EL (cell line): ENCODE results near the gene DHRS7B.
A peak's percentile ranks its signal among the peaks of the same experiment; 100 is the strongest.

Experiments
- DNase-seq: peaks from one replicate; pipeline ENCODE4 v3.0.0-alpha.2; 2016

Gene DHRS7B

GRCh38 chr17:21161498-21162393, 35.0 kb downstream of the DHRS7B start:
- peak; percentile 40 for DNase-seq

GRCh38 chr17:21162394-21162775, 35.6 kb downstream of the DHRS7B start:
- DNase-seq = peak; percentile 5

- DNase-seq = no peak
Observed at GRCh38 chr17:21163101-21163500, 36.3 kb downstream of the DHRS7B start.

DNA sequence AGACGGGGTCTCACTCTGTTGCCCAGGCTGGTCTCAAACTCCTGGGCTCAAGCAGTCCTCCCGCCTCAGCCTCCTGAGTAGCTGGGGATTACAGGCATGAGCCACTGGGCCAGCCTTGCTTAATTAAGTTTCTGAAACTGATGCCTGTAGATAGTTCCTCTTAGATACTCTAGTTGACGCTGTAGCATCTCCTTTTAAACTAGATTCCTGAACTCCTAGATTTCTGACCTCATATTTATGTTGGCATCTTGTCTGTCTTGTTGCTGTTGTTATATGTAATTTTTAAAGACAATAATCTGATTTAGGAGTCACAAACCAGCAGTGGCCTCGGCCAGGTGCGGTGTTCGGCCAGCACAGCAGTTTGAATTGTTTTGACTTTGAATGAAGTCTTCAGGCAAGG, 37.5 kb downstream of the DHRS7B start:
- no peak for DNase-seq

- DNase-seq = no peak
Observed at GRCh38 chr17:21164620-21165019, 37.9 kb downstream of the DHRS7B start.

GRCh38 chr17:21165922-21166594, 39.3 kb downstream of the DHRS7B start:
- DNase-seq = no peak

- DNase-seq = no peak
Observed at GRCh38 chr17:21166595-21167210, 39.9 kb downstream of the DHRS7B start.

DNA sequence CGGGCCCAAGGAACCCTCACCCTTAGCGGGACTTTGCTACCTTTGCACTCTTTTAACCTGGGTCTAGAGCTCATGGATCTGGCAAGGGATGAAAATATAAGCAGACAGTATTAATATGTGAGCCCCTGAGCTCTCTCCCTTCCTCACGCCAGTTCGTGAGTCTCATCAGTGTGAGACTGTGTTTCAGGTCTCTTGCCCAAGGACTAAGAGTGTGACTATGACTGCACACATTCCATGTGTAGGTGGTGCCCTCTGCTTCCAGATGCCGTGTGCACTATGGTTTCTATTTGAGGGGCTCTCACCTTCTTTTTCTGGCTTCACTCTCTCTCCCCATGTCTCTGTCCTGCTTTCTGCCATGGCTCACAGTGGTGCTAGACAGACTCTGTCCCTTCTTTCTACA, 40.5 kb downstream of the DHRS7B start:
- peak; percentile 12 for DNase-seq

- no peak for DNase-seq
Observed at GRCh38 chr17:21168555-21168865, 41.7 kb downstream of the DHRS7B start.

GRCh38 chr17:21169496-21169895, 42.7 kb downstream of the DHRS7B start:
- no peak for DNase-seq

DNA sequence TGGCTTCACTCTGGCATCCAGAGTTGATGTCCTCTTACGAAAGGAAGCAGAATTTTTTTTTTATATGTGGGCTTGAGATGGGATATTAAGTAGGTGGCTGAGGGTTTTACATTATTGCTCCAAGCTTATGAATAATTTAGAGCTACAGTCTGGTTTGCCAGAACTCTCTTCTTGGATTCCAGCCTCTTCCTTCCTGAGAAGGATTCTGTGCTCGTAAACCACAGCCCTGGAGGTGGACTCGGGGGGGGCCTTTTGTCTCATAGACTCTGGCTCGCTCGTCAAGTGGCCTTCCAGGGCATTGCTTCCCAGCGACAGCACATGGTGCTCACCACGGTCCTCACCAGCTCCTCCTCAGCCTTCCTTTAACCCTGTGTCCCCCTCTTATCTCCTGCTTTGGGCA, 44.0 kb downstream of the DHRS7B start:
- DNase-seq = no peak

DNA sequence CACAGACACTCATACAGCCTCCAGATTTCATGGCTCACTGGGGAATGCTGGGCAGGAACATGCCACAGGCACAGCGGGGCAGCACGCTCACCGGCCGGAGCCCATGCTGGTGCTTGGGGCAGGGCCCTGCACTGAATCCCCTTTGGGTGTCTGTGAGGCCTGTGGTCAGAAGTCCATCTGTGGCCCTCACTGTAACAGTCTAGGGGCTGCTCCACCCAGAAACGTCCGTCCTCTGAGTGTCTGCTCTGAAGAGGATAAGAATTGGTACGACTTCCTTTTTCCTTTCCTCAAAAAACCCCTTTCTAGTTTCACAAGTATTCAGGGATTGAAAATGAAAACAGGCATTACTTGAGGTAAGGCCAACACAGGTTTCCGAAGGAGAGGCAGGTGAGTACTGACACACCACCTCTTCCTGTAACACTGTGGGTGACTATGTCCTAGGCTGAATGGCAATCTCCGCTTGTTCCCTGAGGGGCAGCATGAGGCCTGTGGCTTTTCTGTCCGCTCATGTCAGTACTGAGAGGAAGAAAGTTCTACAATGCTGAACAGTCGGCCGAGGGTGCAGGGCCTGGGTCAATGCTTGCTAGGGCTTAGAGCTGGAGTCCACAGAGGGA, 44.7 kb downstream of the DHRS7B start:
- DNase-seq = no peak

- DNase-seq = no peak
Observed at GRCh38 chr17:21171970-21172510, 45.3 kb downstream of the DHRS7B start.

DNA sequence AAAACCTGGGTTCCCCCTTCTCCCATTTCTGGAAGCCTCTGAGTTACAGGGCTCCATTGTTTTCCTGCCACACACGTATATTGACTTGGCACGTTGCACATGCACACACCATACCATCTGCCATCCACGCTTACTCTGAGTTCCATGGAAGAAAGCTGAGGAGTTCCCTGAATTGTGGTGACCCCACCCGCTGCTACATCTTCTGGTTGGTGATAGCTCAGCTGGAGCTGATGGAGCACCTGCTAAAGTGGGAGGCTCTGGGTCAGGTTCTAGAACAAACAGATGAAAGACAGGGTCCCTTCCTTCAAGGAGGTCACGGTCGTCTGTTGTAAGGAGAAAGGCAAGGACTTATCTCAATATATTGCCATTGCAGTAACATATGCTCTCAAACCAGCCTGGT, 46.1 kb downstream of the DHRS7B start:
- no peak for DNase-seq

DNA sequence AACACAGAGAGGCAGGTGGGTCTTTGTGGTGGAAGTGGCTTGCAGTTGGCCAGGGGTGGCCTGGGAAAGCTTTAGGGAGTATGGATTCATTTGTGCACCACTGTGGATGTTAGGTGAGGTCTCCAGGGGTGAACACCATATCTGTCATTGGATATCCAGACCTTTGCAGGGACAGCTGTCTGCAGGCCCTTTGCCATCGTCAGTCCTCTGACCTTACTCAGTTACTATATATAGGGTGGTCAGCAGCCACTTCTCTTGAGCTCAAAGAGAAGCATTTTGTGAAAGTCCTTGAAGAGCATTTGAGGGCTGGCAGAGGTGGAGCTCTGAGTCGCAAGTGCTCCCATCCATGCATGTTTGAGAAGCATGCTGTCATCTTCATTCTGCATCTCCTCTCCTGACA, 46.8 kb downstream of the DHRS7B start:
- no peak for DNase-seq

DNA sequence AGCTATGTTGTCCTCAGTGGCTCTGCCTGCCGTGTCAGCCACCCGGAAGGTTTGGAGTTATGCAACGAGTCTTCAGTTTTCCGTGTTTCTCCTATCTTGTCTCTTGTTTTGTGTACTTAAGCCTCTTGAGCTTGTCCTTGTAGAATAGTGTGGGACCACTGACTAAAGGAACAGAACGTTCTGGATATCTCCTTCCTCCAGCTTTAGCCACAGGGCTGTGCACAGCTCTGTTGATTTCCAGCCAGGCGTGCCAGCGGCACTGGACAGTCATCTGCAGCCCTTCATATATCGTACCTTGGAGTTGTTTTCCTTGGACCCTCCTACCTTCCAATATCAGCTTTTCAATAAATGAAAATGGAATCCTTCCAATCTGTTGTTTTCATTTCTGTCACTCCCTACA, 47.4 kb downstream of the DHRS7B start:
- no peak for DNase-seq

DNA sequence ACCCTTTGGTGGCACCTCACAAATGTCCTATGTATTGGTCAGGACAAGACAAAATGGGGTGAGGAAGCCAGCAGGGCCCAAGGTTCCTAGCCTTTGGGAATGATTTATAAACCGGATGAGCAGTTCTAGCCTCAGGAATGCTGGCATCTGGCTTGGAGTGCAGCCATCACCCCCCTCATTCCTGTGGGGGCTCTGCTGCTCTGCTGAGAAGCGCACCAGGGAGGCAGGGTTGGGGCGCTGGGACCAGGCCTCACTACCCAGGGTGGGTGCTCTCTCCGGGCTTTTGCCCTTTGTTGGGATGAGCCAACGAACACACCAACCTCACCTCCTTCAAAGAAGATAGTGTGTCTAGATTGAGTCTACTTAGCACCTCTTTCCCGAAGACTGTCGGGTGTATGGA, 47.9 kb downstream of the DHRS7B start:
- peak; percentile 77 for DNase-seq

GRCh38 chr17:21176773-21177395, 50.1 kb downstream of the DHRS7B start:
- DNase-seq = no peak

DNA sequence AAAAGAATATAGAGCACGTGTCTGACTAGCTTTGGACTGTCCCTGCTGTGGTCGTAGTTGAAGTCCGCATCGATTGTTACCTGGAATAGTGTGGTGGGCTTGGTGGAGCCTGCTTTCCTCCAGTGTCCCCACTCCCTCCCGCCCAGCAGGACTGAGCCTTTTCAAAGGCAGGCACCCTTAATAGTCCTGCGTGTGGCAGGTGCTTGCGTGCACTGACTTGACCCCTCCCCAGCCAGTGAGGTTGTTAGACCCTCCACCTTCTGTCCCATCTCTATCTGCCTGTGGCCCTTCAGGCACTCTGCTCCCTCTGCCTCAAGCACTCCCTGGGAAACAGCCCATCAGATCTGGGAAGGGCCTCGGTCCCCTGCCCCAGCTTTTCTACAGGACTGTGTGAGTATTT, 50.6 kb downstream of the DHRS7B start:
- DNase-seq = no peak

DNA sequence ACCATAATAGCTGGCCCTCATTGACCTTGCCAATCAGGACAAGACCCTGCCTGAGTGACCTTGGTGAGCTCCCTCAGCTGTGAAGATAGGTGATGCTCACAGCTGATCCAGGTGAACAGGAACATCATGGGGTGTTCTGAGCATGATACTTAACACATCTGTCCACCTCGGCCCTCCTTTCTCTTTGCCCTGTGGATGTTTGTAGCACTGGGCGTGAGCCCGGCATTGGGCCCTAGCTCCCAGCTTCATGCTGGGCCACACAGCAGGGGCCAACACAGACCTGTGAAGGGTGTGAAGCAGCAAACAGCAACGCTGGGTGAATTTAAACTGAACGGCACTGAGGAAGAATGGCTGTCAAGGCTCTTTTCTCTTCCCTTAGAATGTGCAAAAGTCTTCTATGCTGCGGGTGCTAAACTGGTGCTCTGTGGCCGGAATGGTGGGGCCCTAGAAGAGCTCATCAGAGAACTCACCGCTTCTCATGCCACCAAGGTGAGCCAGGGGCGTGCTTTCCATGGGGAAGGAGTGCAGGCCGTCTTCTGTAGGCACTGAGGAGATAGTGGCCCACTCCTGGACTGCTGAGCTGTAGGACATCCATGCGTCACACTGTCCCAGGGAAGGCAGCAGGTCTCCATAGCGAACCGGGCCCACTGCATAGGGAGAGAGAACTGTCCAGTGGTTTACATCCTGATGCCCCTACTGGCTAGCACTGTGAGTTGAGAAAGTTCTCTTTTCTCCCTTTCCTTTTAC, 51.3 kb downstream of the DHRS7B start:
- no peak for DNase-seq

DNA sequence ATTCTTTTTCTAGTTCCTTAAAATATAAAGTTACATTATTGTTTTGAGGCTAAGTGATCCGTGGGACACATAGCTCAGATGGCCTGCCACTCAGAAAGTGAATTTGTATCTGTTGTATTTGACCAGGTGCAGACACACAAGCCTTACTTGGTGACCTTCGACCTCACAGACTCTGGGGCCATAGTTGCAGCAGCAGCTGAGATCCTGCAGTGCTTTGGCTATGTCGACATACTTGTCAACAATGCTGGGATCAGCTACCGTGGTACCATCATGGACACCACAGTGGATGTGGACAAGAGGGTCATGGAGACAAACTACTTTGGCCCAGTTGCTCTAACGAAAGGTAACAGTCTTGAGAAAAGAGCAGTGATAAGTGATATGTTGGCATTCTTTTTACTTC, 56.7 kb downstream of the DHRS7B start:
- no peak for DNase-seq

DNA sequence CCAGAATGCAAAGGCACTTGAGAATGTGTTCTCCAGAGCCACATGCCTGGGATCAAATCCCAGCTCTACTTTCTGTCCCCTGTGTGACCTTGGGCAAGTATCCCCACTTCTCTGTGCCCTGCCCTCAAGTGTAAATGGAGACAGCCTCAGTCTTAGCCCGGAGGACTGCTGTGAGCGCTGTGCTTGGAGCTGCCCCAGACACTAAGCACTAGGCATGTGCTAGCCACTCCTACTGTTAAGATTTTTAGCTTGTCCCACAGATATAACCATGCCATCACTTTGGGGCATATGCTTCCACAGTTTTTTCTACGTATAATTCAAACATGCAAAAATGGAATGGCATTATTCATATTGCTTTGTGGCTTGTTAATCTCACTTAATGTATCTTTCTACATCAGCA, 57.8 kb downstream of the DHRS7B start:
- no peak for DNase-seq
